NCI-H510A treated with DMSO at 0.1 percent for 48 hours (cell line): ENCODE results near the gene IRF2BP1.
"Not testable (repeated sequence)": the region's sequence is repeated elsewhere in the genome, so short reads cannot be mapped to it uniquely, and the experiment has no call there.

Experiments
- DNase-seq: peaks from one replicate; lab custom pipeline; 2025; lab: John Stamatoyannopoulos, UW

Gene IRF2BP1

DNA sequence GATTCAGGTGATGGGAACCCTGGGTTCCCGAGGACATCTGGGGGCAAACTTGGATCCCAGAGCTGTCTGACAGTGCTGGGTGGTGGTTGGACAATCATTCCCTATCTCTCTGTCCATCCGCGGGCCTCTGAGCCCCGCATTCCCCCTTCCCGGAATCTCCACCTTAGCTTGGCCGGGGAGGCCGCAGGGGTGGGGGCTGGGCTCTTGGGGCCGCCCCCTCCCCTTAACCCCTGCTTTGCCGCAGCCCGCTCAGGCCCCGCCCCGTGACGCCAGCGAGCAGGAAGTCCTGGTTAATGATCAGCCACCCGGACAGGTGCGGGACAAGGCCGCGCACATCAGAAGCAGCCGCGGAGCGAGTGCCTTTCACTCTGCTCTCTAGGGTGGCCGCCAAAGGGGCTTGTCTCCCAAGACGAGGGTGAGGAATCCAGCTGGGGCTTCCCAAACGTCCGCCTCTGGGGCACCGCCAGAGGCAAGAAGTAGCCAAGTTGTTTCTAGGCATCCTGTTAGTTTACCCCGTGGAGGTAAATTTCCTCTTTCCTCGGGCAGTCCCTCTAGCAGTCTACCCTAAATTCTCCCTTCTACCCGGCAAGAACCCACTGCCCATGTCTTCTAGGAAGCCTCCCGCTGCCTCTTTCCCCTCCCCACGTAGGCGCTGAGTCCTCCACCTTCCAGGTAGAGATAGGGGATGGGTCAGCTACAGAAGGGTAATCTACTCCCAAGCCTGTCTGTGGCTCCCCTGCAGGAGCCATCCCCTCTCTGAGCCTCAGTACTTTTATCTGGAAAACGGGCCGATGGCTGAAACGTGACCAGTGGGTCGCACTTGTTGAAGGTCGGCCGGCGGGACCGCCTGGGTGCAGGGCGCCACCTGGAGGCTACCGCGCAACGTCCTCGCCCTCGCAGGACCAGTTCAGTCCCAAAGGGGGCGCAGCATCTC, 3.0 kb downstream of the IRF2BP1 start:
- DNase-seq: peak; percentile 84

DNA sequence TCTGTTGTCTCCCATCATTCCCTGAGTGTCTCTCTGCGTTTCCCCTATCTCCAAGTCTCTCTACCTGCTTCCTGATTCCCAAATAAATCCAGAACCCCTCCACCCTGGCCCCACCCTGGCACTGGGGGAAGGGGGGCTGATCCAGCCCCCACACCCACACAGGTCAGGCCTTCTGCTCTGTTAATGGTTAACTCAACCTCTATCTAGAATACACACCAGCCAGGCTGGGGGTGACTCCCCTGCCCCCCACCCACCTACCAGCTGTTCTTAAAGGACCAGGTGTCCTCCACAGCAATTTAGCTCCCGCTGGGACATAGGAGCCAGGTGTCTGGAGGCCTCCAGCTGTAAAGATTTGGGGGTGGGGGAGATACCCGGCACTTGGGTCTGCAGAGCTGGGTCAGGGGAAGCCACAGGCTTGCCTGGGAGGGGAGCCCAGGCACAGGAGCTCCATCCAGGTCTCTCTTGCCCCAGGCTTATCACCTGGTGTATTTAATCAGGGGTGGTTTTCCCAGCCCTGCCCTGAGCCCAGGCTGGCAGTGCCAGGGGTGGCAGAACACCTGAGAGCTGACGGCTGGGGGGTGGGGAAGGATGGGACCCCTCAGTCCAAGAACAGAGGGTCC, 3.9 kb downstream of the IRF2BP1 start:
- DNase-seq: peak; percentile 17

DNA sequence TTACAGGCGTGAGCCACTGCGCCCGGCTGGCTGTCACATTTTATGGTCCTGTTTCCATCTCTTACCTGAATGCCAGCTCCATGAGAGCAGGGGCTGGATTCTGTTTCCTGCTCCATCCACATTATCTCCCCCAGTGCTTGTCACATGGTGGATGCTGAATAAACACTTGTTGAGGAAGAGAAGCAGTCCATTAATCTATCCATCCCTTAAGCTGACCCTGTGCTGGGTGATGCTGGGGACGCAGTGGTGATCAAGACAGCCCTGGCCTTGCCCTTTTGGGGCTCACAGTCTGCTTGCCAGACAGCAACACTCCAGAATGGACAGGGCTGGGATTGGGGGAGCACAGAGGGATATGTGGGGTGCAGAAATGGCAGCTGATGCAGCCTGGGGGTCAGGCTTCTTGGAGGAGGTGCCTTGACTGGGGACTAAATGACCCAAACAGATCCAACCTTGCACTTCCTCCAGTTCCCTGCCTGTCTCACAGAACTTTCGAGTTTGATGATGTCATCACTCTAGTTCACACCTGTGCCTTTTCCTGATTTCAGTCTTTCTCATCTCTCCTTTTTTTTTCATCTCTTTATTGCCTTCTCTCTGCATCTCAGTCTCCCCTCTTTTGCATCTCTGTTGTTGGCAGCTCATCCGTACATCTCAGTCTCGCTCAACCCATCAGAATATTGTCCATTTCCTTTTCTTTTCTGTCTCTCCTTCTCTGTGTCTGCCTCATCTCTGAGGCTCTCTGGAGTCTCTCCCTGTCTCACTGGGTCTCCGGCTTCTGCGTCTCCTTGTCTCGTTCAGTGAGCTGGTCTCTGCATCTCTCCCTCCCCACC, 4.6 kb downstream of the IRF2BP1 start:
- peak; percentile 78 for DNase-seq

DNA sequence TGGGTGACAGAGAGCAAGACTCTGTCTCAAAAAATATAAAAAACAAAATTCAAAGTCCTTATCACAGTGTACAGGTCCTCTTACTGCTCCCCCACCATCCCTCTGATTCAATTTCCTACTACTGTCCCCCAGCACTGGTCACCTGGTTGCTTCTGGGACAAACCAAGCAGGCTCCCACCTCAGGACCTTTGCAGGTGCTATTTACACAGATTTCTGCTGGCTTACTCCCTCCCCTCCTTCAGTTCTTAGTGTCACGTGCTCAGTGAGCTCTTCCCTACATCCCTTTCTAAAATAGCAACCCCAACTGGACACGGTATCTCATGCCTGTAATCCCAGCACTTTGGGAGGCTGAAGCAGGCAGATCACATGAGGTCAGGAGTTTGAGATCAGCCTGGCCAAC, 6.0 kb downstream of the IRF2BP1 start:
- no peak for DNase-seq

DNA sequence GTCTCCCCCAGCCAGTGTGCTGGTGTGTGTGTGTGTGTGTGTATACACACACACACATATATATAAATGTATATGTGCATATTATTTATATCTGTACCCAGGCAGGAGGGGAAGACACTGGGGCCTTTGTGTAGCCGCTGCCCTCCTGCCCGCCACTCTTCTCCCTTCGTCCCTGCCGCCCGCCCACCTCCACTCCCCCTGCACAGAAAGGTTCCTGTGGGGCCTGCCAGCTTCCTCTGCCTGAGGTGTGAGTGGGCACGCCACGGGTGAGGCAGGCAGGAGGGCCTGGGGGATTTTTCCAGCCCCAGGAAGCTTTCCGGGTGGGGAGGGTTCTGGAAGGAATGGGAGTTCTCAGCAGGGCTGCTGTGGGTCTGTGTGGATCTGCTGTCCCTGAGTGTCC, 6.9 kb downstream of the IRF2BP1 start:
- no peak for DNase-seq

DNA sequence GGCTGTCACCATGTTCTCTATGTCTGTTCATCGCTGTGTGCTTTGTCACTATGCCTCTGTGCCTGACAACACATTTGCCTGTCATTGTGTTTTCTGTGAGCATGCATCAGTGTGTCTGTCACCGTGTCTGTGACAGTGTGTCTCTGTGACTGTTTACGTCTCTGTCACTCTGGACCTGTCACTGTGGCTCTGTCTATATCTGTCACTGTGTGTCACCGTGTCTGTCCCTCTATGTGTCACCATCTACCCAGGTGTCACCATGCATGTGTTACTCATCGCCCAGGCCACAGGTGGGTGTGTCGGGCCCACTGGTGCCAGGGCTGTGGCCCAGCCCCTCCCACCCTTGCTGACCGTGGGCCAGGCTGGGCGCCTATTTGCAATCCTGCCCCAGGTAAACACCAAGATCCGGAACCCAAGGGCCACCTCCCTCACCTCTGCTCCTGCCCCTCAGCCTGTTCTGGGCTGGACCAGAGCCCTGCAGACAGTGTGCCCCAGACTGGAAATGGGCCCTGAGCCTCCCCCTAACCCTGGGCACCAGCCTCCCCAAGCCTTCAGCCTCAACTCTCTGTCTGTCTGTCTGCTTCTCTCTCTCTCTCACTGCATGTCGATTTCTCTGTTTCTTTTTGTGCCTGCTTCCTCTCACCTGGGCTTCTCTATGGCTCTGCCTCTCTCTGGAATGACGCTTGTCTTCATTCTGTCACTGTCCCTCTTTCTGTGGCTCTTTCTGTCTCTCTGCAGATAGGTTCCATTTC, 7.7 kb downstream of the IRF2BP1 start:
- DNase-seq: no peak

DNA sequence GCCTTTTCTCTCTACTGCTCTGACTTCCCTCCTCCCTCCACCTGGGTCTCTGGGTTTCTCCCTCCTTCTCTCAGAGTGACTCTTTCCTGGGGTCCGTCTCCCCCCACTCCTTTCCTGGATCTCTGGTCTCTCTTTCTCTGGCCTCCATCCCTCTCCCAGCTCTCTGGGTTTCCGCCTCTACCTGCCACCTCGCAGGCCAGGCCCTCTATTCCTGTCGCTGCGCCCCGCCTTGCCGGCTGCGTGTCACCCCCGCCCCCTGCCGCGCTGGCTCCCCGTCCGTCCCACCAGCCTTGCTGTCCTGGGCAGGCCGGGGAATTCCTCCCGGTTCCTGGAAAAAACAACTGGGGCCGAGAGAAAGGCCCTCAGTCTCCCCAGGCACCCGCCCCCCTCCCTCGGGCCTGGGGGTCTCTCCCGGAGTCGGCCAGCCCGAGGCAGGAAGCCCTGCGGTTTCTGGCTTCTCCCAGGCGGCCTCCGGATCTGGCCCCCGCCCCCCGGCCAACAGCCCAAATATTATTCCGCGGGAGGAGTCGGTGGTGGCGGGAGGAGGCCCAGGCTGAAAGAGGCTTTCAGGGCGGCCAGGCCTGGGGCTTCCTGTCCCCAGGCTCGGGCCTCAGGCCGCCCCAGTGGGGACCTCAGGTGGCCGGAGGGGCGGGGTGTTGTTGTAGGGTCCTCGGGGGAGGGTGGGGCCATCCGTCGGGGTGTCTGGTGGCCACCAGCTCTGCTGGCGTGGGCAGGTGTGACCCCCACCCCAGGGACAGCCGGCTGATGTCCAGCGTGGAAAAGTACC, 9.3 kb downstream of the IRF2BP1 start:
- no peak for DNase-seq

DNA sequence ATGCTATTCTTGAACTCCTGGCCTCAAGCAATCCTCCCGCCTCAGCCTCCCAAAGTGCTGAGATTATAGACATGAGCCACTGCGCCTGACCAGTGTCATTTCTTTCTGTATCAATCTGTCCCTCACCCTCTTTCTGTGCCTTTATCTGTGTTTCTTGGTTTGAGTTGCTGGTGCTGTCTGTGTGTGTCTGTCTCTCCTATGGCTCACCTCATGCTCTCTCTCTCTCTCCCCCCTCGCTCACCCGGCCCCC, 9.9 kb downstream of the IRF2BP1 start:
- DNase-seq: no peak

DNA sequence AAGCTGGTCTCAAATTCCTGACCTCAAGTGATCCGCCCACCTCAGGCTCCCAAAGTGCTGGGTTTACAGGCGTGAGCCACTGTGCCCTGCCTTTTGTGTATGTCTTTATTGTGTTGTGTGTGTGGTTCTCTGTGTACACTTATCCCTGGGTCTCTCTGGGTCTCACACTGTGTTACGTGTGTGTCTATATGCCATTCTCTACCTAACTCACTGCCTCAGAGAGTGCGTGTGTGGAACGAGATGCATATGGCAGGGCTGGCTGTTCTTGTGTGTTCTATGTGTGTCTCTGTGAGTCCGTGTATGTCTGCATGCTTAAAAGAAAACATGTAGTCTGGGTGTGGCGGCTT, 11.3 kb downstream of the IRF2BP1 start:
- no peak for DNase-seq

DNA sequence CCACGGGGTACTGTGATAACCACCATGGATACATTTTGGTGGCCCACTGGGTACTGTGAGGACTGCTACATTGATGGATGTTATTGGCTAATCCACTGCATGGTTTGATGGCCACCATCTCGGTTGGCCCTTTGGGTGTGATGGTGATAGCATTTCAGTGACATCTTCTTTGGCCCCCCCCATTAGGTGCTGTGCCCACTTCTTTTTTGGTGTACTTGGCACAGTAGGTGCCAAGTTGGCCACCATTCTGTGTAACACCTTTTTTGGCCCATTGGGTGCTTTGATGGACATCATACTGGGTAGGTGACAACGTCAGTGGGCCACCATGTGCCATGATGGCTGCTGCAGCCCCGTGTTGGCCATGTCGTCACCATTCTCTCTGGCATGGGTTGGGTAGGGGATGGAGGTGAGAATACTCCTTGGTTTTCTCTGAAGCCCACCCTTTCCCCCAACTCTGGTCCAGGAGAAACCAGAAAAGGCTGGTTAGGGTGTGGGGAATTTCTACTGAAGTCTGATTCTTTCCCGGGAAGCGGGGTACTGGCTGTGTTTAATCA, 12.6 kb downstream of the IRF2BP1 start:
- DNase-seq: no peak

DNA sequence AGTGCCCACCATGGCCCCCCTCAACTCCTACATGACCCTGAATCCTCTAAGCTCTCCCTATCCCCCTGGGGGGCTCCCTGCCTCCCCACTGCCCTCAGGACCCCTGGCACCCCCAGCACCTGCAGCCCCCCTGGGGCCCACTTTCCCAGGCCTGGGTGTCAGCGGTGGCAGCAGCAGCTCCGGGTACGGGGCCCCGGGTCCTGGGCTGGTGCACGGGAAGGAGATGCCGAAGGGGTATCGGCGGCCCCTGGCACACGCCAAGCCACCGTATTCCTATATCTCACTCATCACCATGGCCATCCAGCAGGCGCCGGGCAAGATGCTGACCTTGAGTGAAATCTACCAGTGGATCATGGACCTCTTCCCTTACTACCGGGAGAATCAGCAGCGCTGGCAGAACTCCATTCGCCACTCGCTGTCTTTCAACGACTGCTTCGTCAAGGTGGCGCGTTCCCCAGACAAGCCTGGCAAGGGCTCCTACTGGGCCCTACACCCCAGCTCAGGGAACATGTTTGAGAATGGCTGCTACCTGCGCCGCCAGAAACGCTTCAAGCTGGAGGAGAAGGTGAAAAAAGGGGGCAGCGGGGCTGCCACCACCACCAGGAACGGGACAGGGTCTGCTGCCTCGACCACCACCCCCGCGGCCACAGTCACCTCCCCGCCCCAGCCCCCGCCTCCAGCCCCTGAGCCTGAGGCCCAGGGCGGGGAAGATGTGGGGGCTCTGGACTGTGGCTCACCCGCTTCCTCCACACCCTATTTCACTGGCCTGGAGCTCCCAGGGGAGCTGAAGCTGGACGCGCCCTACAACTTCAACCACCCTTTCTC, 13.6 kb downstream of the IRF2BP1 start:
- no peak for DNase-seq

DNA sequence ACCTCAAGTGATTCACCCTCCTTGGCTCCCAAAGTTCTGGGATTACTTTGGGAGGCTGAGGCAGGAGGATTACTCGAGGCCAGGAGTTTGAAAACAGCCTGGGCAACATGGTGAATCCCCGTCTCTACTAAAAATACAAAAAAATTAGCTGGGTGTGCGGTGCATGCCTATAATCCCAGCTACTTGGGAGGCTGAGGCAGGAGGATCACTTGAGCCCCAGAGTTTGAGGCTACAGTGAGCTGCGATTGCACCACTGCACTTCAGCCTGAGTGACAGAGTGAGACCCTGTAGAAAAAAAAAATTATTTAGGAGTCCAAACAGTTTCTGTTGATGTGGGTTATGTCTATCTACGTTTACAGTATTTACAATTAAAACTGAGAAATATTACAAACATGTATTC, 15.1 kb downstream of the IRF2BP1 start:
- DNase-seq: no peak

DNA sequence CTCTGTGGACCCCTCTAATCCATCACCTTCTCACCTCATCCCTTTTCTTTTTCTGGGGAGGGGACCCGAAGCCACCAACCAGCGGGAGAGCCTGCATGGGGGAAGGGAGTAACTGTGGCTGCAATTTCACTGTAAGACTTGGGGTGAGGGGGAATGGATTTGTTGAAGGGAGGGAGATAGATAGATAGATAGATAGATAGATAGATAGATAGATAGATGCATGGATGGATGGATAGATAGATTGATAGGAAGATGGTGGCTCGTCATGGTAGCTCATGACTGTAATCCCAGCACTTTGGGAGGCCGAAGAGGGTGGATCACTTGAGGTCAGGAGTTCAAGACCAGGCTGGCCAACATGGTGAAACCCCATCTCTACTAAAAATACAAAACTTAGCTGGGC, 18.7 kb downstream of the IRF2BP1 start:
- not testable (repeated sequence) for DNase-seq

DNA sequence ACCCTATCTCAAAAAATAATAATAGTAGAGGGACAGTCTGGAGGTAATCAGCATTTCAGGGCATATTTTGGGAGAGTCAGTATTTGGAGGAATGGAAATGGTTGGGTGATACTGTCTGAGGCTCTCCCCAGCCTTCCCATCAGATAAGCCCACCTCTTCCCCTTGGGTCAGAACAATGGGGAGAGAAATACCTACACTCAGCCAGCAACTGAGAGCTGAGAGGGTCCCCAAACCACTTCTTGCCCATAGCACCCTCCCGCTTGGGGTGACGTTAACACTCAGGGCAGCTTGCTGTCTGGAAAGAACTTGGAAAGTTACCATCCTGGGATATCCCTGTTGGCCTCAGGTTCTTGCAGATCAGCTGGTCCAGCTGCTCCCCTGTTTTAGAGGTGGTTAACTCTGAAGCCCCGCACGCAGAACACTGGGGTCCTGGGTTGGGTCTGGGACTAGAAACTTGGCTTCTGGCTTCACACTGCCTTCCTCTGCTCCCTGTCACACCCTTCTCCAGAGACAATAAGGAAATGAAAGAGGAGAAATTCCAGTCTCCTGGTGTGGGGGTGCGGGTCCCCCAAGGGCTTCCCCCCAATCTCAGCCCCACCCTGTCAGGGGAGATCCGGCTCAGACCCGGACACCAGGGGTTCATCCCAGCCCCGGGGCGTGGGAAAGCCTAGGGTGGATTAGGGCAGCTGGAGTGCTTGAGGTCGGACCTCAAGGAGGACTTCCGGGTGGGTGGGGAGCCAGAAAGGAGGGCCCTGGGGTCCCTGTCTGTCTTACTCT, 19.4 kb downstream of the IRF2BP1 start:
- DNase-seq: no peak

DNA sequence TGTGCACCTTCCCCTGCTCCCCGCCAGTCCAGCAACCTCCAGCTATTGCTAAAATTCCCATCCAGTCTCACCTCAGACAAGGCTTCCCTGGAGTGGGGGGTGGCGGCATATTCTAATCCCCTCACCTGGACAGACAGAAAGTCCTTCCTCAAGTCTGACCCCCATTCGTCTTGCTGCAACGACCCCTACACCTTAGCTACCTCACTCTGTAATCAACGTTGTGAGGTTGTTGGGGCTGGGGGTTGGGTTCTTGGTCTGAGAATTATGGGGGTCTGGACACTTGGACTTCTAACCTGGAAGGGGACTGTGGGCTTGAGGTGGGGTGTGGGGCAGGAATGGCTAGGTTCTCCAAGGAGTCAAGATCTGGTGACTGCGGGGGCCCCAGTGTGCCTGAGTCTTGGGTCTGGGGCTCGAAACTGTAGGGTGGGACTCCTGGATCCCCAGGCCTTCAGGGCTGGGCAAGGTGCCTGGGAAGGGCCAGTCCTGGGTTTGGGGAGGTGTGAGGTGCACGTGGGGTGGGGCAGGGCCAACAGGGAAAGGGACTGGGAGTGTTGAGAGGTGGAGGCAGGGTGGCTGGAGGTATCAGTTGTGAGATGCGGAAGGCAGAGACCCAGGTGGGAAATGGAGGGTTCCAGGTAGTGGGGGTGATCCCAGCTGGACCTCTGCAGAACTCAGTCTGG, 20.5 kb downstream of the IRF2BP1 start:
- no peak for DNase-seq

DNA sequence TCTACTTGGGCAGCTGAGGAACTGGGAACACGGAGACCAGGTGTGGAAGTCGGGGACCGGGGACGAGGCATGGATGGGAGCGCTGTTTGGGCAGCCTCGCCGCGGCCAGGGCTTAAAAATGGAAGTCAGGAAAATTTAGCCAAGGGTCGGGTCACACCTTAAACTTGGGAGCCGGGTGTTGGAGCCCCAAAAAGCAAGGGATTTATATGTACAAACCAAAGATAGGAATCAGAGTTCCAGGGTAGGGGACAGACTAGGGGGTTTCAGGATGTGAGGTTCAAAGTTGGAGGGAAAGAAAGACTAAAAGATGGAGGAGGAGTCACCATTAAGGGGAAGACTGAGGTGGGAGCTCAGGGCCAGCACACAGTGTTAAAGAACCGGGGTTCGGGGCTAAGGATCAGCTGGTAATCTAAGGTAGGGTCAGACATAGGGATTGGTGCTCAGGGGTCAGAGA, 21.3 kb downstream of the IRF2BP1 start:
- DNase-seq: peak; percentile 55

DNA sequence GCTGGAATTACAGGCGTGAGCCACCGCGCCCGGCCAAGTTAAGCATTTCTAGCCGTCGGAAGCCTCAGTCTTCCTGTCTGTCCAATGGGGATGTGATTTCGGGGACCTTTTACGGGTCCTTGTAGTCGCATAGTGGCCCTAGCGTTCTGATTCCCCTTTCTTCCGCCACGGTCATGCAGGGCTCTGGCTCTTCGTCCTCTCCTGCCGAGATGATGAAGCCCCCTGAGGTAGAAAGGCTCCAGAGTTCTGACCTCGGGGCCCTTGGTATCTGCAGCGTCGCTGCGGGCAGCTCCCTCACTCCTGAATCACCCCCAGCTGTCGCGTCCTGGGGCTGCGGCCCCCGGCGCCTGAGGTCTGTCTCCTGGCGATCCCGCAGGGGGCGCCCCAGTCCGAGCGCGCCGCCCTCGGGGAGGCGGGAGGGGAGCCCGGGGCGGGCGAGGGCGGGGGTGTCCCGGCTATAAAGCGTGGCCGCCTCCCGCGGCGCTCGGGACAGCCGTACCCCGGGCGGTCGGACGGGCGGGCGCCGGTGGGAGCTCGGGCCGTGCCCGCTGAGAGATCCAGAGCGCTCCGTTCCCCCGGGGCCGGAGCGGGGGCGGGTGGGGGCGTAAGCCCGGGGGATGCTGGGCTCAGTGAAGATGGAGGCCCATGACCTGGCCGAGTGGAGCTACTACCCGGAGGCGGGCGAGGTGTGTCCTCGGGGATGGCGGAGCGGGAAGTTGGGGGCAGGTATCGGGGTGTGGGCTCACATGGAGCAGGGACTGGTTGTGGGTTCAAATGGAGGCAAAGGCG, 21.9 kb downstream of the IRF2BP1 start, which contains the start of gene FOXA3:
TSS of gene FOXA3 (plus strand) at position 487 of the 789 bp plus-strand sequence. CDS start at position 618, 131 bp downstream.
- peak; percentile 62 for DNase-seq

DNA sequence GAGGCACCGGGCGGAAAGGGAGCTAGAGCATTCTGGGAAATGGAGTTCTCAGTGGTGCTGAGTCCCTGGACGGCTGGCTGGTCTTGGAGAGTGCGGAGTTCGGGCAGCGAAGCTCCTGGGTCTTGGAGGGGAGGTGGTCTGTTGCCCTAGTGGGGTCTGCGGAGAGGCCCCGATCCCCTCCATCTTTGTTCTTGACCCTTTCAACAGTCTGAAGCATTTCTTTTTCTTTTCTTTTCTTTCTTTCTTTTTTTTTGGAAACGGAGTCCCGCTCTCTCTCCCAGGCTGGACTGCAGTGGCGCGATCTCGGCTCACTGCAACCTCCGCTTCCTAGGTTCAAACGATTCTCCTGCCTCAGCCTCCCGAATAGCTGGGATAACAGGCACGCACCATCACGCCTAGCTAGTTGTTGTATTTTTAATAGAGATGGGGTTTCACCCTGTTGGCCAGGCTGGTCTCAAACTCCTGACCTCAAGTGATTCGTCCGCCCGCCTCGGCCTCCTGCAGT, 22.6 kb downstream of the IRF2BP1 start:
- no peak for DNase-seq
